ENCODE results near the gene KAT7.
A peak's percentile ranks its signal among the peaks of the same experiment; 100 is the strongest.

The KAT7 gene

DNA sequence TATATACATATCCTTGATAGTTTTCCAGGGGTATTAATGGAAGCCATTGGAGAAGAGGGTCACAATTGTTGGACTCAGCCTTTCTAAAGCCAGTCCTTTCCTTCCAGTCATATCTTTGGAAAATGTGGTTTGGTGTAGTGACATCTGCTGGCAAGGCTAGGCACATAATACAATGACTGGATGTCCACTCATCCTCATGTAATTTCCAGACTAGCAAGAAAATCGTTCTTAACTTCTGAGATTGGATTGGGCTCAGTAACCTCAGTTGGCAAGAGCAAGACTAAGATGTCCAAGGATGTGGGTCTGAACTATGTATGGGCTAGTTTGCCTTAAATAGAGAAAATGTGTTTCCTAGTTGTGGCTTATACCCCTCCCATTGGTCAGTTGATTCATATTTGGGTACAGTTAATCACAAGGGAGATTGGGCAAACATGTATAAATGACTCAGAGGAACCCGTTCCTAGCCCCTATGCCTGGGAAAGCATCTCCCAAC lies 8.7 kb upstream of the KAT7 start:
- Histone ChIP-seq H3K4me1 (ENCODE audit: control insufficient read depth, insufficient read depth, low read length) (peaks cover 63% of the 10 kb centered on the region), H3K9ac (ENCODE audit: low read length in 2 of 2) (no peak overlapping the region)

DNA sequence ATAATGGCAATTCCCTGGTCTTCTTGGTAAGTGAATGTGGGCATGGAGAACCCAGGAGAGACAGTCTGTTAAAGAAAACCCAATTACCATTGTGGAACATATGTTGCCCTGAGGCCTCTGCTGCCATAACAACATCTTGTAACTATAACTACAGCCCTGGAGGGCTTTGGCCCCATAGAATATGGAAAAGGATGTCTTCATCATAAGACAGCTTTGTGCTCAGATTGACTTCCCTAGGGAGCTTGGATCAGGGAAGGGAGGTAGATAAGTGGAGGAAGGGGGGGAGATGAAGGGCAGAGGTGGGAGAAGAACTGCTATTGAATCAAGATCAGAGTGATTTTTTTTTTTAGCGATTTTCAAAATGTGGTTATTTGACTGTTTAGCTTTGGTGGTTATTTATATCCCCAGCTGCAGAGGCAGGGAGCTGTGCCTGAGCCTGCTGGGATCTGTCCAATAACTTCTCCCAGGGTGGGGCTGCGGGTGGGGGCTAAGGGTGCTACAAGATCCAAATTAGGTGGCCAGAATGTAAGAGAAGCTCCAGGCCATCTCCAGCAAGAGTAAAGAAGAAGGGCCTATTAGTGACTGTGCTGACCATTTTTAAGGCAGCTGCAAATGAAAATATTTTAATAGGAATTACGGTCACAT lies 5.3 kb upstream of the KAT7 start:
- Histone ChIP-seq H3K4me1 (ENCODE audit: control insufficient read depth, insufficient read depth, low read length) (peaks cover 44% of the 10 kb centered on the region), H3K27ac (ENCODE audit: low read length) (peak overlapping the region; percentile 88), H3K36me3 (ENCODE audit: control insufficient read depth in 2 of 2, insufficient read depth in 2 of 2, low read length in 2 of 2) (no peaks in the 10 kb centered on the region), H3K27me3 (ENCODE audit: control insufficient read depth in 1 of 2, insufficient read depth in 2 of 2, low read length in 2 of 2) (no peaks in the 10 kb centered on the region), H3K9me3 (ENCODE audit: control insufficient read depth in 2 of 2, low read length in 2 of 2) (no peaks in the 10 kb centered on the region), H3K4me3 (ENCODE audit: low read length in 2 of 2) (peak overlapping the region; percentile 21 to 35), H3K9ac (ENCODE audit: low read length in 2 of 2) (peak overlapping the region in 1 of 2 donors; percentile 14)

More for the DNA sequence above, 8.7 kb upstream of the KAT7 start:
- Histone ChIP-seq H3K27ac (ENCODE audit: low read length) (peak overlapping the region; percentile 75), H3K9me3 (ENCODE audit: control insufficient read depth in 2 of 2, low read length in 2 of 2) (no peaks in the 10 kb centered on the region), H3K4me3 (ENCODE audit: low read length in 2 of 2) (no peak overlapping the region), H3K36me3 (ENCODE audit: control insufficient read depth in 2 of 2, insufficient read depth in 2 of 2, low read length in 2 of 2) (no peaks in the 10 kb centered on the region), H3K27me3 (ENCODE audit: control insufficient read depth in 1 of 2, insufficient read depth in 2 of 2, low read length in 2 of 2) (no peaks in the 10 kb centered on the region)

DNA sequence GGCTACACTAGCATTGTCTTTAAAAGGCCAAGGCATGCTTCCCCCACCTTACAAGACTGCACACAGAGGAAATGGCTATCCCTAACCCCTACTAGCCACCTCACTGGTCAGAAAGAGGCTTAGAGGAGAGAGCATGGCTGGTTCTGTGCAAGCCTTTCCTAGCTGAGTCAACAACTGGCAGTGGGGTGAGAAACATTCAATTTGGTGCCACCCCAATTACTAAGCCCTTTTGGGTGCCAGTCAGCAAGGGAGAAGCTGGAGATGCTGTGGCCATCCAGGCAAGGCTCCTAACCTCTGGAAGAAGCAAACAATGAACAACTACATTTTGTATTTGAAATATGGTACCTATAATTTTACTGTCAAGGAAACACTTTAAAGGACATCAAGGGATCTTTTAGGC lies 4.7 kb upstream of the KAT7 start:
- Histone ChIP-seq H3K27ac (ENCODE audit: low read length) (peak overlapping the region; percentile 88), H3K9ac (ENCODE audit: low read length in 2 of 2) (no peak overlapping the region), H3K4me1 (ENCODE audit: control insufficient read depth, insufficient read depth, low read length) (peaks cover 44% of the 10 kb centered on the region), H3K9me3 (ENCODE audit: control insufficient read depth in 2 of 2, low read length in 2 of 2) (no peaks in the 10 kb centered on the region), H3K36me3 (ENCODE audit: control insufficient read depth in 2 of 2, insufficient read depth in 2 of 2, low read length in 2 of 2) (no peaks in the 10 kb centered on the region), H3K27me3 (ENCODE audit: control insufficient read depth in 1 of 2, insufficient read depth in 2 of 2, low read length in 2 of 2) (no peaks in the 10 kb centered on the region), H3K4me3 (ENCODE audit: low read length in 2 of 2) (peak overlapping the region; percentile 21 to 35)

DNA sequence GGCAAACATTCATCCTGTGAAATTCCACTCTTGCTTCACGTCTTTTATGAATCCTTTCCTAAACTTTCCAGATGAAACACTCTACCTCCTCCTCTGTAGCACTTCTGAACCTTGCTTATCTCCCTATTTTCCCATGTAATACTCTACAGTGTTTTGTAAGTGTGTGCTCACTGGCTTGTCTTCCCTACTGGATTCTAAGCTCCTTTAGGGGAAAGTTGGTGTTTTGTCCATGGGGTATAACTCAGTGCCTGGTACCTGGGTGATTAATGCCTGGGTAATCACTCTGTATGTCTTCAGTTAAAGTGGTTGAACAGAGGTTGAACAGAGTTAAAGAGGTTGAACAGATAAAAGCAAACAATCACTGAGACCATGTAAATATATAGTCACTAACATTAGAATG lies 3.8 kb upstream of the KAT7 start:
- H3K9ac ChIP-seq (ENCODE audit: low read length in 2 of 2) = no peak overlapping the region
- H3K27me3 ChIP-seq (ENCODE audit: control insufficient read depth in 1 of 2, insufficient read depth in 2 of 2, low read length in 2 of 2) = no peaks in the 10 kb centered on the region
- H3K27ac ChIP-seq (ENCODE audit: low read length) = peak overlapping the region; percentile 88
- H3K36me3 ChIP-seq (ENCODE audit: control insufficient read depth in 2 of 2, insufficient read depth in 2 of 2, low read length in 2 of 2) = no peaks in the 10 kb centered on the region
- no peaks in the 10 kb centered on the region for H3K9me3 ChIP-seq (ENCODE audit: control insufficient read depth in 2 of 2, low read length in 2 of 2)
- H3K4me3 ChIP-seq (ENCODE audit: low read length in 2 of 2) = no peak overlapping the region
- peaks cover 43% of the 10 kb centered on the region for H3K4me1 ChIP-seq (ENCODE audit: control insufficient read depth, insufficient read depth, low read length)

DNA sequence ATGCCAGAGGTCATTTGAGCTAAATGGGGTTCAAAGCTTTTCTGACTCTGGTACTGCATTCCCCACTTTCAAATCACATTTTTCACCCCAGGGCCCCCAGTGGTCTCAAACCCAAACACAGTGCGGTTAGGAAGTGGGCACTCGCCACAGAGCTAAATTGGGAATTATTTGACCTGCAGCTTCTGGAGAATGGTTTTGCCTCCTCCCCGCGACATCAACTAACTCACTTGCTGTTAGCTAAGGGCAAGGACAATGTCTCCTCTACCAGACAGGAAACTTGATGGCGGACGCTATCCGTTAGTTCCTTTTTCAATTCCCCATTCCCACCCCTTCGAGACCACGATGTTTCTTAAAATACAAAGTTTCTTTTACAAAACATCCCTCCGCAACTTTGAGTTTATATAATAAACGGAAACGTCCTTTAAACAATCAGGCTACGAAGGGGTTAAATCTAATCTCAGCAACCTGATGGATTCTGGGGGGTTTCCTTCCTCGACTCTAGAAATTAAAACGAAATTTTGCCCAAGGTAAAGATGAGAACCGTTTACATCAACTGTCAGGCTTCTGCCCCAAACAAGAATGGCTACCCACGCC lies 500 bp upstream of the KAT7 start:
- H3K9me3 ChIP-seq (ENCODE audit: control insufficient read depth in 2 of 2, low read length in 2 of 2) = no peaks in the 10 kb centered on the region
- peak overlapping the region; percentile 98 to 99 for H3K4me3 ChIP-seq (ENCODE audit: low read length in 2 of 2)
- peak overlapping the region; percentile 99 for H3K27ac ChIP-seq (ENCODE audit: low read length)
- H3K27me3 ChIP-seq (ENCODE audit: control insufficient read depth in 1 of 2, insufficient read depth in 2 of 2, low read length in 2 of 2) = no peaks in the 10 kb centered on the region
- peak overlapping the region; percentile 99 to 100 for H3K9ac ChIP-seq (ENCODE audit: low read length in 2 of 2)
- peaks cover 43% of the 10 kb centered on the region for H3K4me1 ChIP-seq (ENCODE audit: control insufficient read depth, insufficient read depth, low read length)
- peaks cover 10 to 13% of the 10 kb centered on the region in 2 donors for H3K36me3 ChIP-seq (ENCODE audit: control insufficient read depth in 2 of 2, insufficient read depth in 2 of 2, low read length in 2 of 2)

DNA sequence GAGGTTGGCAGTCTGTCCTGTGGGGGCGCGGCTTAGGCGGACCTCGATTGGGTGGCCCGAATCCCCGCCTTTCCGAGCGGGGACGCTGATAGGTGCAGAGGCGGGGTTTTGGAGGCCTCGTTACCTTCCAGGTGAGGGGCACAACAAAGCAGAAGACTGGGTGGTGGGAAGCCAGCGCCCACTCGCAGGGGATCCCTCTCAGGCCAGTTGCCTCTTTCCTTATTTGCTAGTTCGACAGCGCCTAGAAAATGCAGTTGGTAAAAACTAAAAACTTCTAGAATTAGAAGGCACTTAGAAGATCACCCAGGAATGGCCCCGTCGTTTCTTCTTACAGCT lies 730 bp downstream of the KAT7 start:
- H3K9me3 ChIP-seq (ENCODE audit: control insufficient read depth in 2 of 2, low read length in 2 of 2) = no peaks in the 10 kb centered on the region
- no peak overlapping the region for H3K9ac ChIP-seq (ENCODE audit: low read length in 2 of 2)
- peaks cover 16 to 19% of the 10 kb centered on the region in 2 donors for H3K36me3 ChIP-seq (ENCODE audit: control insufficient read depth in 2 of 2, insufficient read depth in 2 of 2, low read length in 2 of 2)
- peaks cover 38% of the 10 kb centered on the region for H3K4me1 ChIP-seq (ENCODE audit: control insufficient read depth, insufficient read depth, low read length)
- H3K27ac ChIP-seq (ENCODE audit: low read length) = peak overlapping the region; percentile 99
- H3K4me3 ChIP-seq (ENCODE audit: low read length in 2 of 2) = peak overlapping the region; percentile 78 to 99
- H3K27me3 ChIP-seq (ENCODE audit: control insufficient read depth in 1 of 2, insufficient read depth in 2 of 2, low read length in 2 of 2) = no peaks in the 10 kb centered on the region

DNA sequence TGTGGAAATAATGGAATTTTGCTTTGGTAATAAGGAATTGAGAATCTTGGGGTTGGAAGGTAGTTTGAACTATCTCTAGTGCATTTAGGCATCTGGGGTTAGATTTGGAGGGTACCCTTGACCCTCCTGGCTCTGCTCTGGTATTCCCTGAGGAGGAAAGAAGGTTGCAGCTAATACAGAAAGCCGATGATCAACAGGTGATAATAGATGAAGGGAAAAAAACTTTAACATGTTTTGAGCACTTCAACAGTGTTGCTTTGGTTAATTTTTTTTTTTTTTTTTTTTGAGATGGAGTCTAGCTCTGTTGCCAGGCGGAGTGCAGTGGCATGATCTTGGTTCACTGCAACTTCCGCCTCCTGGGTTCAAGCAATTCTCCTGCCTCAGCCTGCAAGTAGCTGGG lies 4.8 kb downstream of the KAT7 start:
- Histone ChIP-seq H3K4me1 (ENCODE audit: control insufficient read depth, insufficient read depth, low read length) (peaks cover 22% of the 10 kb centered on the region), H3K9ac (ENCODE audit: low read length in 2 of 2) (no peak overlapping the region), H3K9me3 (ENCODE audit: control insufficient read depth in 2 of 2, low read length in 2 of 2) (no peaks in the 10 kb centered on the region), H3K36me3 (ENCODE audit: control insufficient read depth in 2 of 2, insufficient read depth in 2 of 2, low read length in 2 of 2) (peaks cover 35 to 38% of the 10 kb centered on the region in 2 donors), H3K27ac (ENCODE audit: low read length) (no peak overlapping the region), H3K4me3 (ENCODE audit: low read length in 2 of 2) (no peak overlapping the region), H3K27me3 (ENCODE audit: control insufficient read depth in 1 of 2, insufficient read depth in 2 of 2, low read length in 2 of 2) (no peaks in the 10 kb centered on the region)

DNA sequence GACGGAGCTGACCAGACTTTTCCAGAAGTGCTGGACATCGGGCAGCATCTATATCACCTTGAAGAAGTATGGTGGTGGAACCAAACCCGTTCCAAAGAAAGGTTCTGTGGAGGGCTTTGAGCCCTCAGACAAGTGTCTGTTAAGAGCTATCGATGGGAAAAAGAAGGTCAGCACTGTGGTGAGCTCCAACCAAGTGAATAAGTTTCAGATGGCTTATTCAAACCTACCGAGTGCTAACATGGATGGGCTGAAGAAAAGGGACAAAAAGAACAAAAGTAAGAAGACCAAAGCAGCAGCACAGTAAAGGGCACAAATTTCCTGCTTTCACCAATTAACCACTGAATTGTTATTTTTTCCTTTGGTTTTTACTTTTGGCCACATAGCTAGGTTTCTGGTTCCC lies 6.9 kb downstream of the KAT7 start:
- Histone ChIP-seq H3K9me3 (ENCODE audit: control insufficient read depth in 2 of 2, low read length in 2 of 2) (no peaks in the 10 kb centered on the region), H3K36me3 (ENCODE audit: control insufficient read depth in 2 of 2, insufficient read depth in 2 of 2, low read length in 2 of 2) (peaks cover 46 to 47% of the 10 kb centered on the region in 2 donors), H3K9ac (ENCODE audit: low read length in 2 of 2) (no peak overlapping the region), H3K27ac (ENCODE audit: low read length) (no peak overlapping the region), H3K27me3 (ENCODE audit: control insufficient read depth in 1 of 2, insufficient read depth in 2 of 2, low read length in 2 of 2) (no peaks in the 10 kb centered on the region), H3K4me3 (ENCODE audit: low read length in 2 of 2) (no peak overlapping the region), H3K4me1 (ENCODE audit: control insufficient read depth, insufficient read depth, low read length) (peaks cover 12% of the 10 kb centered on the region)

DNA sequence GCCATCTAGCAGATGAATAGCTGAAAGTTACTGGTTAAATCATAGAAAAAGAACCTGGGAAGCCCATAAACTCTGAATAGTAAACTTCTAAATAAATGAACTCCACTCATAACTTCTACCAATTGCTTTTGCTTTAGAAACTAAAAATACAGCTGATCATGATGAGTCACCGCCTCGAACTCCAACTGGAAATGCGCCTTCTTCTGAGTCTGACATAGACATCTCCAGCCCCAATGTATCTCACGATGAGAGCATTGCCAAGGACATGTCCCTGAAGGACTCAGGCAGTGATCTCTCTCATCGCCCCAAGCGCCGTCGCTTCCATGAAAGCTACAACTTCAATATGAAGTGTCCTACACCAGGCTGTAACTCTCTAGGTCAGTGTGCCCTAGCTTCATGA lies 9.7 kb downstream of the KAT7 start:
- Histone ChIP-seq H3K36me3 (ENCODE audit: control insufficient read depth in 2 of 2, insufficient read depth in 2 of 2, low read length in 2 of 2) (peaks cover 37 to 42% of the 10 kb centered on the region in 2 donors), H3K9ac (ENCODE audit: low read length in 2 of 2) (peak overlapping the region in 1 of 2 donors; percentile 9), H3K27ac (ENCODE audit: low read length) (no peak overlapping the region), H3K27me3 (ENCODE audit: control insufficient read depth in 1 of 2, insufficient read depth in 2 of 2, low read length in 2 of 2) (no peaks in the 10 kb centered on the region), H3K4me3 (ENCODE audit: low read length in 2 of 2) (no peak overlapping the region), H3K4me1 (ENCODE audit: control insufficient read depth, insufficient read depth, low read length) (peaks cover 3% of the 10 kb centered on the region), H3K9me3 (ENCODE audit: control insufficient read depth in 2 of 2, low read length in 2 of 2) (no peaks in the 10 kb centered on the region)

DNA sequence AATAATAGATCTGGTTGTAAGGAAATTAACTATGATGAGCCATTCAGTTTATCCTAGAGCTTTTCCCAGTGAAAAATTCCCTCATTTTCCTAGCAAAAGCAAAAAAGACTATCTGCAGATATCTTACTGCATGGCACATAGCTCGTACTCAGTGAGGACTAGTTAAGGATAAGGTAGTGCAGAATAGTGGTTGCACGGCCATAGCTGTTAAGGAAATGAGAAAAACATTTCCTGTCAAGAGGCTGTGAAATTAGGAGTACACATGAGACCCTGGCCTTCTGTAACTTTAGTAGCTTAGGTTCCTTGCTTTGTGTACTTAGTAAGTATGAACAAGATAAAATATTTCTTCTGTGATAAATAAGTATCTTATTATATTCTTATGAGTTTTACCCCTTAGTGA lies 10.3 kb downstream of the KAT7 start:
- Histone ChIP-seq H3K36me3 (ENCODE audit: control insufficient read depth in 2 of 2, insufficient read depth in 2 of 2, low read length in 2 of 2) (peaks cover 34 to 41% of the 10 kb centered on the region in 2 donors), H3K4me1 (ENCODE audit: control insufficient read depth, insufficient read depth, low read length) (no peaks in the 10 kb centered on the region), H3K27ac (ENCODE audit: low read length) (no peak overlapping the region), H3K27me3 (ENCODE audit: control insufficient read depth in 1 of 2, insufficient read depth in 2 of 2, low read length in 2 of 2) (no peaks in the 10 kb centered on the region), H3K4me3 (ENCODE audit: low read length in 2 of 2) (no peak overlapping the region), H3K9me3 (ENCODE audit: control insufficient read depth in 2 of 2, low read length in 2 of 2) (no peaks in the 10 kb centered on the region), H3K9ac (ENCODE audit: low read length in 2 of 2) (peak overlapping the region in 1 of 2 donors; percentile 9)

DNA sequence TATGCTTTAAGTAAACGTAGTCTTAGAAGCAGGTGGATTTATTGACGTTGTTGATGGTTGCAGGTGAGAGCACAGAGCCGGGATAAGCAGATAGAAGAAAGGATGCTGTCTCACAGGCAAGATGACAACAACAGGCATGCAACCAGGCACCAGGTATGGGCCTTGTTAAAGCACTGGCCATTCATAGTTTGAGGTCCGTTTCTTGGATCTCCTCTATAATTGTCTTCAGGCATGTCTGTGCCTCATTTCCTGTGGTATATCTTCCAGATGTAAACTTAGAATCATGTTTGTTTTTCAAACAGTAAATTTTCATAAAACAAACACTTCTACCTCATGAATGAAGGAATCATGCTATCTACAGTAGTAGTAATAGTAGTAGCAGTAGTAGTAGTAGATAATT lies 20.6 kb downstream of the KAT7 start:
- Histone ChIP-seq H3K9me3 (ENCODE audit: control insufficient read depth in 2 of 2, low read length in 2 of 2) (no peaks in the 10 kb centered on the region), H3K4me3 (ENCODE audit: low read length in 2 of 2) (no peak overlapping the region), H3K27ac (ENCODE audit: low read length) (no peak overlapping the region), H3K4me1 (ENCODE audit: control insufficient read depth, insufficient read depth, low read length) (peaks cover 1% of the 10 kb centered on the region), H3K36me3 (ENCODE audit: control insufficient read depth in 2 of 2, insufficient read depth in 2 of 2, low read length in 2 of 2) (peaks cover 38% of the 10 kb centered on the region in 2 donors), H3K9ac (ENCODE audit: low read length in 2 of 2) (no peak overlapping the region), H3K27me3 (ENCODE audit: control insufficient read depth in 1 of 2, insufficient read depth in 2 of 2, low read length in 2 of 2) (no peaks in the 10 kb centered on the region)
